GM18526 (cell line): ENCODE data around the gene NKPD1.

Source experiments
- POLR2A ChIP-seq: IDR thresholded peaks from 3 replicates; pipeline ENCODE4 v1.6.1; 2011; ENCODE audit not compliant: insufficient read length; ENCODE audit errors: extremely low read depth

Gene NKPD1

DNA sequence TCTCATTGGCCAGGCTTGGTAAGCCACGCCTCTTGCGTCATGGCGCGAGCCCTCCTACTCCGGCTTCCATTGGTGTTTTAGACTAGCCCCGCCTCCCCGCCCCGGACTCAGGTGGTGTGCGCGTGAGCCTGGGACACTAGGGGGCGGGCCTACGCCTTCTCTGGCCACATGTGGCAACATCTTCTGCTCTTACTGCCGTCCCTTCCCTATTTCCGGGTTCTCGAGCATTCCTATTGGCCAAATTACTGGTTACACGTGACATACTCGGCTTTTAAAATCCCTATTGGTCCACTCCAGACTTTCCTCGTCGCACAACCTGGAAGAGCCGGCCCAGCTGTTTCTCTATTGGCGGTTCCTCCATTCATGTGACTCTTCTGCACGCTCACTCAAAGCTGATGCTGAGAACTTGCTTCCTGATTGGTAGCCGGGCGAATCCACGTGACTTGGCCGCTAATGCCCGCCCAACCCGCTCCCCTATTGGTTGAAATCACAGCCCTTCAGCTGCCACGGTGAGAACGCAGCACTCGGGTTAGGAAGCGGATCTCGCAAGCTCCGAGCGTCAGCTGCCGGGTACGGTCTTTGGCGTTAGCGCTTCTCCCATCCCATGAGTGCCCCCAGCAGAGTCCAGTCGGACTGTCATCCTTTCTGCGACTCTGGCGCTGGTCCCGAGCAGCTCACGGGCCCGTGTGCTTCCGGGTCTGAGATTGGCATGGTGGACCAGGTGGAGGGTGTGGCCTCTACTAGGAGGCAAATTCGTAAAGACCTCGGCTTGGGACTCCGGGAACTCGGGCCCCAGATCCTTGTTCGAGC, 17.7 kb upstream of the NKPD1 start, which contains the start of gene BLOC1S3:
TSS of gene BLOC1S3 (plus strand) at position 523 of the 810 bp plus-strand sequence. CDS start 513 bp downstream, outside the sequence.
- TF ChIP-seq POLR2A = peak; percentile 82

DNA sequence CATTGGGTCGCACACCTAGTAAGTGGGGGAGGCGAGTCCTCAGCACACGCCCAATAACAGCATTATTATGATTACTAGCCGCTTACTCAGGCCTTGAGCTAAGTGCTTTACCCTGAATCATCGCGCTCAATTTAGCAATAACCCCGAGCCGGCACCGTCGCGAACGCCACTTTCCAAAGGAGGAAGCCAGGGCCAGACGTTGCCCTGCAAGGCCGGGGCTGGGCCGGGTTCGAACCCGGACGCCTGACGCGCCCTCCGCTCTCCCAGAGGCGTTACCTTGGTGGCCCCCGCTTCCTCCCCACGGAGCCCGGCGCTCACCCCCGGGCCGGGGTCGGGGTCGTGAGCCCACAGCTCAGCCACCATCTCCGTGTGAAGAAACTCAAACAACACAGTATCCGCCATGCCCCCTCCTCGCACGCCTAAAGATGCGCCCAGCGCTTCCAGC, 17.1 kb upstream of the NKPD1 start, which contains the start of gene TRAPPC6A:
TSS of gene TRAPPC6A (minus strand) at position 421 of the 445 bp plus-strand sequence. CDS start at position 402, 19 bp downstream.
- TF ChIP-seq POLR2A = peak; percentile 73

DNA sequence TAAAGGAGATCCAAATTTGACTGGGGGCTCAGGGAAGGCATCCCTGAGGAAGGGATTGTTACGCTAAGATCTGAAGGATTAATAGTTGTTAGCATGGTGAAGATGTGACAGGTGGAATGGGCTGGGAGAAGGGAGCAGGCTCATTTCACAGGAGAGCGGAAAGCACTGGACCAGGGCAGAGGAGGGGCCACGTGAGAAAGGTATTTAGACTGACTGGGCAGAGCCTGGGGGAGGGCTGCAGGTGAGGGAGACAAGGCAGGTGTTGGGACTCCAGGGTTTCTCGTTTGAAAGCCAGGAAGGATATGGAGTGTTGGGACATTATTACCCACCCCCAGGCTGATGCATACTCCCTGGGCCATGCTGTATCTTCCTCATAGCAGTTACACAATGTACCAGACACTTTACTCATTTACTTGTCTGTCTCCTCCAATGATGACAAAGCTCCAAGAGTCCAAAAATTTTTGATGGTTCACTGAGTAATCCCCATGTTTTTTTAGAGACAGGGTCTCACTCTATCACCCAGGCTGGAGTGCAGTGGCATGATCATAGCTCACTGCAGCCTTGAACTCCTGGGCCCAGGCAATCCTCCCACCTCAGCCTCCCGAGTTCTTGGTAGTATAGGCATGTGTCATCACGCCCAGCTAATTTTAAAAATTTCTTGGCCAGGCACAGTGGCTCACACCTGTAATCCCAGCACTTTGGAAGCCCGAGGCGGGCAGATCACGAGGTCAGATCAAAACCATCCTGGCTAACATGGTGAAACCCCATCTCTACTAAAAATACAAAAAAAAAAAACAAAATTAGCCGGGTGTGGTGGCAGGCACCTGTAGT, 14.9 kb upstream of the NKPD1 start:
- TF ChIP-seq POLR2A = no peak

DNA sequence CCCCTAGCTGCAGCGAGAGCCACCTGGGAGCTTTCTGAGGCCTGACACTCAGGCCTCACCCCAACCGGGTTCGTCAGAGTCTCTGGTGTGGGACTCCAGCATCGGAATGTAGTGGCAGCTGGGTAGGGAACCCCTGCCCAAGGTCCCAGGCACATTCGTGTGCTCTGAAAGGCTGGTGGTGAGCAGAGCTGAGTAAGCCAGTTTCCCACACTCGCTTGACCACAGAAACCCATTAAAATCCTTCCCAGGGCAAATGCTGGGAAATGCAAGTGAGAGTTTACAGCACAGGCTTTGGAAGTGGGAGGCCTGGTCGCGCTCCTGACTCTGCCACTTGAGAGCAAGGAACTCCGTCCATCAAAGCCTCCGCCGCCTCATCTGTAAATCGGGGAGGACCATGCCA, 13.0 kb upstream of the NKPD1 start:
- TF ChIP-seq POLR2A = no peak

DNA sequence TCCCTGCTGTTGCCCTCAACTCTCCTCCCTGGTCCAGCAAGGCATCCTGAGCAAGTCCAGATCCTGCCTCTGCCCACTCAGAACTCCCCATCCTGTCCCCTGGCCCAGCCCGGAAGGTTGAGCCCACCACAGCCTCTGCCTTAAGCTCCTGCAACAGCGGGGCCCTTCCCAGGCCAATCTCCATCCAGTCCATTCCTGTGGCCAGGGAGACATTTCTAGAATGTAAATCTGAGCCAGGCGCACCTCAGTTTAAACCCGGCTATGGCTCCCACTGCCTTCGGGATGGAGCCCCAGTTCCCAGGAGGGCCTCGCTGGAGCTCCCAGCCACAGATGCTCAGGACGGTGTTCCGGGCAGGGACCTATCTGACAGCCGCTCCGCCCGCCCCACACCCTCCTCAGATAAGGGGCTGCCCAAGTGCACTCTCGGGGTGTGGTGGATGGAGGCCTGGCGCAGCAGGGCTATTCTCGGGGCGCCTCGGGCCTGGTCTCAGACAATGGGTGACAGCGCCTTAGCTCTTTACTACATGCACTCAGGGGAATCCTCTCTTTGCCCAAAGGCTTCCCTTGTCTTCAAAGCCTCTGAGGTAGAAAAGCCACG, 11.9 kb upstream of the NKPD1 start:
- TF ChIP-seq POLR2A = no peak

DNA sequence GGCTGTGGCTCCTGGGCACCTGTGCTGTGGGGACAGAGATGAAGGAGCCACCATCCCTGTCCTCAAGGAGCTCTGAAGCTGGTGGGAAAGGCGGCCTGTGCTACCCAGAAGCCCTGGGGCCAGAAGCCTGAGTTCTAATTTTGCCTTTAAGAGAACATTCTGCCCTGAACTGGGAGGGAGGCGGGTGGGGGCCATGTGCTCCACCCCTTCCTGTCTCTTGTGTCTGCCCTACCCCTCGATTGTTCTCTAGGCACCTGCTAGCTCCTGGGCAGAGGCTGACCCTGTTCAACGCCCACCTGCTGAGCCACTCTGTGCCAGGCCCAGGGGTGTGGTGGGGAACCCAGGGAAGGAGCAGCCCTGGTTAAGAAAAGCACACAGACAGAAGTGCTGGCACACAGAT, 11.4 kb upstream of the NKPD1 start:
- no peak for TF ChIP-seq POLR2A

DNA sequence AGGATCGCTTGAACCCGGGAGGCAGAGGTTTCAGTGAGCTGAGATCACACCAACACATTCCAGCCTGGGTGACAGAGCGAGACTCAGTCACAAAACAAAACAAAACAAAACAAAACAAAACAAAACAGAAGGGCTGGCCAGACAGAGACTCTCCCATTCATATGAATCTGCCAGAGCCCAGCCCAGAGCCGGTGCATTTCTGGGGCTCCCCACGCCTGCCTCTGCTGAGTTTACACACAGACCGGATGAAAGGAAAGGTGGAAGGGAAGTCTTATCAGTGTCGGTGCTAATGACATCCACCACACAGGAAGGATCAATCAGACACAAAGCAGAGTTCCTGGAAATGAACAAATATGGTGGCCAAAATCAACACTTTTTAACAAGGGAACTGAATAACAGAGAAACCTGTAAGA, 10.4 kb upstream of the NKPD1 start:
- no peak for TF ChIP-seq POLR2A

DNA sequence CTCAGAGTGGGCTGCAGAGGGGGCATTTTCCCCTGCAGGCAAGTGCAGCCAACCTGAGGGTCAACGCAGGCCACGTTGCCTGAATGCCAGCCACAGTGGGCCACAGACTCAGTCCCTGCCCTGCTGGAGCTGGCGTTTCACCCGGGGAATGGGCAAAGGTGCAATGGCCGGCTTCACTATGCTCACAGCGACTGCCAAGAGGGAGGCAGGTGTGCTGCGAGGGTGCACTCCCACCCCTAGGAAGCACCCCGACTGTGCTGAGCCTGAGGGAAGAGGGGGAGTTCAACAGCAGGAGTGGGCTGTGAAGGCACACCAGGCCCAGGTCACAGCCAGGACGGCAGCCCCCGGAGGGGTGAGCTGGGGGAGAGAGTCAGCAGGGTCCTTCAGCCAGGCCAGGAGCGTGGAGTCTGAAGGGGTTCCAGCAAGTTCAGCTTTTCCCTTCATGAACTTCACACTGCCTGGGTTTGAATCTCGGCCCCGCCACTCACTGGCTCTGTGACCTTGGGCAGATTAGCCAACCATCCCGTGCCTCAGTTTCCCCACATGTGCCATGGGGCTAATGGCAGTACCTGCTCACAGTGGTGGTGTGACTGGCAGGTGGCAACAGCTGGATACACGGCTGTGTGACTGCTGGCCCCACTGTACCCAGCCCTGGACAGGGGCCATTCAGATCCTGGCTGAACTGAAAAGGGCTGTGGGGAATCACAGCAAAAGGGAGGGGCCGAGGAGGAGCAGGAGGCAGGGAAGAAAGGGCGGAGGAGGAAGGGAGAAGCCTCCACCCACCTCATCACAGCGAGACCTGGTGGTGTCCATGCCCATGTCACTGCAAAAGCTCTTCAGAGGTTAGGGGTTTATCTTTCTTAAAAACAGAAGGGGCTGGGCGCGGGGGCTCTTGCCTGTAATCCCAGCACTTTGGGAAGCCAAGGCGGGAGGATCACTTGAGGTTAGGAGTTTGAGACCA, 9.6 kb upstream of the NKPD1 start:
- no peak for TF ChIP-seq POLR2A

DNA sequence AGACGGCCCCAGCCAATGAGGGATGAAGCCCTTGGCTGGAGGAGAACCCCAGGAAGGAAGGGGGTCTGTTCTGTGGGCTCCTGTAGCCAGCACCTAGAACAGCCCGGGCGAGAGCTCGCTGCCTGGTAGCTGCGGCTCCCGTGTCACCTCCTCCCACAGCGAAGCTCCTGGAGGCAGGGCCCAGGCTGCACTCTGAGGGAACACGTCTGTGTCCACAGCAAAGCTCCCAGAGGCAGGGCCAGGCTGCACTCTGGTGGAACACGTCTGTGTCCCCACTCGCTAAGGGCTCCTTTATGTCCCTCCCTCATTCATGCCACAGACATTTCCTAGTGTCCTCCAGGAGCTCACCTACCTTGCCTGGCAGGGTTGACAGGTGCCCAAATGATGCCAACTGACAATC, 8.8 kb upstream of the NKPD1 start:
- no peak for TF ChIP-seq POLR2A

DNA sequence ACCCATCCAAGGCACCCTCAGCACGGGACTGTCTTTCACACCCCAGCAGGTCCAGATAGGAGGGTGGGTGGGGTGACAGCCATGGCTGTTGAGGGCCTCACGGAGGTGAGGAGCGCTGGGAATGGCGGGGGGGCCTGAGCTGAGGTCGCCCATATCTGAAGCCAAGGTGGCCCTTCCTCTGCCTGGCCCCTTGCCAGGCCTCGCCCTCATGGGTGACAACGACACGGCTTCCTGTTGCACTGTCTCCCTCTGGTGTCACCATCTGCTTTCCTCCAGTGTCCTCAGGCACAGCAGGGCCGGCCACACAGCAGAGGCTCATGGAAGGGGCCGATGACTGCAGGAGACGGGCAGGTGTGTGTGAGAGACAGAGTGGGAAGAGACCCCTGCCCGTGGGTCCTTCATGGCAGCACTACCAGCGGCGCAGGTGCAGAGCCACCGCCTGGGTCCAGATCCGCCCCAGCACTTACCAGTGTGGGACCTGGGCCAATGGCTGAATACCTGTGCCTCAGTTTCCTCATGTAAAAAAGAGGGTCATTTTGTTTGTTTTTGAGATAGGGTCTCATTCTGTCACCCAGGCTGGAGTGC, 8.1 kb upstream of the NKPD1 start:
- TF ChIP-seq POLR2A = no peak

DNA sequence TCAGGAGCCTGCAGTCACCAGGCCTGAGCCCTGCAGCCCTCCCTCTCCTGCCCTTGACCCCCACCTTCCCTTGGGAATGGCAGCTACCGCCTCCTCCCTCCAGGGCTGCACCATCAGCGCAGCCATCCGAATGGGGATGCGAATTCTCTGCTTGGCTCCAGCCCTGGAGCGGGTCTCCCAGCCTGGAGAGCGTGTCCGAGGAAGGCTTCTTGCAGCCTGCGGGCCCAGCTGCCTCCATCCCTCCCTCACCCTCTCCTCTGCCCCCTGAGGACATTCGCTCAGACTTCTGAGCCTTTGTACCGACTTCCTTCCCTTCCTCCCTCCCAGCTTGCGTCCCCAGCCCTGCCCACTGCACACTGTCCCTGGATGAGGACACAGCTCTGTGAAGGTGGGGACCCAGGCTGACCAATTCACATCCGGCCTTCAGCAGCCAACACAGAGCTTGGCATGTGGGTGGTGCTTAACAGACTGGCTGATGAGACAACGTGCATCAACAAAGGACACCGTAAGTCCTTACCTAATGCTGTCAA, 6.0 kb upstream of the NKPD1 start:
- no peak for TF ChIP-seq POLR2A

DNA sequence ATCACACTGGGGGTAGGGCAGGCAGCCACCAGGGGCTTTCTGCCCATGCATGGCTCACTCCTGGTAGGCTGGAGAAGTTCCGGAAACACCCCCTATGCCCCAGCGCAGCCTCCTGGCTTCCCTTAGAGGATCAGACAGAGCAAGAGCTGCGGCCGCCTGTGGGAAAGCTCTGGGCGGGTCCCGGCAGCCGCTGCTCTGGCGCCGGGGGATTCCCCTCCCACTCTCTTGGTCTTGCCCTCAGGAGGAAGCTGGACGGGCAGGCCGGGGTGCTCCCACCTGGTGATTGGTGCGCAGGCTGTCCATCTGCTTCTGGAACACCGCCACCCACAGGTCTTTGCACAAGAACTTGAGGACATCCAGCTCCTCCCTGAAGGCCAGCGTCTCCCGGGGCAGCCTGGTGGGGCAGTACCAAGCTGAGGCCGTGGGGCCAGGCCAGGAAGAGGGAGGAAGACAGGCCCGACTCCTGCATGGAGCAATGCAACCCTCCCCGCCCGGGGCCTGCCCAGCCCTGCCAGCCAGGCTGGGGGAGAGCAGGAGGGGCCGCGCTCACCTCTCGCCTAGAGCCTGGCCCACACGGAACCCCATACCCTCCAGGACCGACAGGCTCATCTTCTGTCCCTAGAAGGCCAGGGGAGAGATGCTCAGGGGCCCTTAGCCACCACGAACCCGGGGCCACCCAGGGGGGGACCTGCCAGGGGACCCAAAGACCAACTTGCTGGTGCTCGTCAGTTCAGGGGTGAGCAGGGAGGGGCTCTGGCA, 4.0 kb upstream of the NKPD1 start:
- TF ChIP-seq POLR2A = peak; percentile 6

DNA sequence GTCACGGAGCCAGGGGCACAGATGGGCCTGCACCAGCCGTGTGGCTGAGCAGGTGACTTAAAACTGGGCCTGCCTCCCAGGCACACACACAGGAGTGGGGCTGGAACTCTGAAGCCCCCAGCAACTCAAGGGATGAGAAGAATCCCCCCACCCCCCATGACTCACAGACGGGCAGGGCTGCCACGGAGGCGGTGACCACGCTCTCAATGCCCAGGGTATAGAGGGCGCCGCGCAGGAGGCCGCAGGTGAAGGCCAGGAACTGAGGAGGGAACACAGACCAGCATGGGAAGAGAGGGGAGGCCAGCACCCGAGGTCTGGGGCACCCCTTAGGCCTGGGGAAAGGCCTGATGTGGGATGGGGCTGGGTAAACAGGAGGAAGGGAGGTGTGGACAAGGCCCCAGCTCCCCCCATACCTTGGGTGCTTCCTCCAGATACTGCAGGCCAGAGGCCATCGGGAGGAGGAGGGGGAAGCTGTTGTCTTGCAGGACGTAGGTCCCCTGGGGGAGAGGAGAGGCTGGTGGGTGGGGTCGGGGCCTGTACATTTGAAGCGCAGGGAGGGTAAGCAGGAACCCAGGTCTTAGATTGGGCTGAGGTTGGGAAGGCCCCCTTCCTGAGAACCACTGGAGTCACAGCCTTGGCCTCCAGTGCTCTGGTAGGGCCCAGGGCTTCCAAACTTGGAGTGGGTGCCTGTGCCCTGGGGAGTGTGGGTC, 3.1 kb upstream of the NKPD1 start:
- no peak for TF ChIP-seq POLR2A

DNA sequence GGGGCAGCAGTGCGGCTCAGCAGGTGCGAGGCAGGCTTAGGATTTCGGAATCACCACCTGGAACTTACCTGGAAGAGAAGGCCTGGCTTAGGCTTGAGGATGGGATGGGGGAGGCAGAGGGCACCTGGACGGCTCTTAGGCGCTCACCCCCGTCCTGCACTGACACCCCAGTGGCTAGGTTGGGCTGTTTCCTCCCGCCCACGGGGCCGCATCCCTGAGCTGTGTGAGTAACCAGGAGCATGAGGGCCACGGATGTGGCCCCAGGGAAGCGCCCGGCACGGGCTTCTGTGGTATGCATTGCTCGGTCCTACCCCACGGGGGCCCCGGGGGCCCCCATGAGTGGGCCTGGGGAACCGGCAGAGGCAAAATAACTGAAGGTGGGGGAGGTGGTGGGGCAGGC, 2.4 kb upstream of the NKPD1 start:
- no peak for TF ChIP-seq POLR2A
